ENCODE data around the gene DDX51. TPM values are rescaled to one million over a fixed set of nuclear protein-coding genes. Genes with fewer than 3 reads are reported as not detected.

DDX51 gene
- total RNA-seq, 1 experiment from 2014 or later: 38.1 TPM

- TF ChIP-seq POLR2AphosphoS5 (IDR thresholded peaks at IDR 0.05; ENCODE audit: low read depth, low read length) (no peak), SP1 (IDR thresholded peaks at IDR 0.05; ENCODE audit: low read depth) (no peak), YY1 (IDR thresholded peaks at IDR 0.05; ENCODE audit: extremely low read depth, insufficient replicate concordance, low read depth, low read length) (no peak), POLR2A (IDR thresholded peaks at IDR 0.05; ENCODE audit: borderline replicate concordance, extremely low read depth, insufficient read depth, insufficient read length) (no peak), EGR1 (IDR thresholded peaks at IDR 0.05; ENCODE audit: low read depth) (no peak)
- TF ChIP-seq, protein P1, sequence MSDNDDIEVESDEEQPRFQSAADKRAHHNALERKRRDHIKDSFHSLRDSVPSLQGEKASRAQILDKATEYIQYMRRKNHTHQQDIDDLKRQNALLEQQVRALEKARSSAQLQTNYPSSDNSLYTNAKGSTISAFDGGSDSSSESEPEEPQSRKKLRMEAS (IDR thresholded peaks at IDR 0.05): no peak
Observed at GRCh38 chr12:132106921-132107320, 37.2 kb downstream of the DDX51 start (continued).

DNA sequence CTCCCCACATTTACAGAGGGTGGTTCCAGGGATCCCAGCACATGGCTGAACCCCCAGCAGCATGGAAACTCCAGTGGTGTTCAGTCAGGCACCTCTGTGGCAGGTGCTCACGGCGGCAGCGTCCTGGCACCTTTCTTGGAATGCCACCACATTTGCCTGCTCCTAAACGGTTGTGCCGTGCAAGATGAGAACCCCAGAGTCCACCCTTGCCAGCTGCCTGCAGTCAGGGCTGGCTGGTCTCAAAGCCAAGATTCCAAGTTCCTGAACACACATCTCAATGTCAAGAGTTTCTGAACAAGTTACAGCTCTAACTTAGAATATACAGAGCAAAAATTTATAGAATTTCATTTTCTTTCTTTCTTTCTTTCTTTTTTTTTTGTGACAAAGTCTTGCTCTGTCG, 38.7 kb downstream of the DDX51 start:
- no peak overlapping the region for H2AFZ ChIP-seq (ENCODE audit: low read depth, low read length, poor library complexity, severe bottlenecking)
- no TSS peak for BruUV-seq (replicated peaks)
- H3K4me1 ChIP-seq (ENCODE audit: control insufficient read depth in 1 of 2, insufficient read depth in 2 of 2, low read length in 2 of 2): no peaks in the 10 kb centered on the region
- H3K4me2 ChIP-seq (ENCODE audit: low read length): no peak overlapping the region
- no peak overlapping the region for H3K4me3 ChIP-seq (replicated peaks in 1 of 2; ENCODE audit: low read depth in 1 of 2, low read length in 2 of 2)
- ChIA-PET CTCF (no interaction called here), POLR2A (no interaction called here), RAD21 (ENCODE audit: low non-redundant PET in 1 of 2, low total read pairs in 2 of 2, uncharacterized antibody in 2 of 2, unreplicated experiment in 2 of 2) (no interaction called here)
- H3K9me3 ChIP-seq (ENCODE audit: control insufficient read depth in 1 of 2, insufficient read depth in 1 of 2, low read depth in 1 of 2, low read length in 2 of 2): no peaks in the 10 kb centered on the region
- H3K9ac ChIP-seq (ENCODE audit: low read length): no peak overlapping the region
- no peaks in the 10 kb centered on the region for H3K27me3 ChIP-seq (ENCODE audit: insufficient read depth, low read length)
- intact Hi-C loops (cut with micrococcal nuclease): no loop called here
- no peaks in the 10 kb centered on the region for H3K9me2 ChIP-seq (ENCODE audit: insufficient read depth)
- H3K79me2 ChIP-seq (ENCODE audit: insufficient read depth, low read length): no peaks in the 10 kb centered on the region
- DNase-seq (ENCODE audit: low read depth, low spot score): no peak
- TF ChIP-seq CTCF (IDR thresholded peaks at IDR 0.05 in 2 of 3, conservative IDR thresholded peaks at IDR 0.05 in 1 of 3; ENCODE audit: borderline replicate concordance in 1 of 3, insufficient read depth in 1 of 3, low read depth in 2 of 3, low read length in 2 of 3): no peak
- TF ChIP-seq YY1 (IDR thresholded peaks at IDR 0.05; ENCODE audit: extremely low read depth, insufficient replicate concordance, low read depth, low read length): no peak
- no peak for TF ChIP-seq ZNF274 (IDR thresholded peaks at IDR 0.05; ENCODE audit: low read depth, low read length)
- TF ChIP-seq ZBTB33 (IDR thresholded peaks at IDR 0.05; ENCODE audit: extremely low read depth, insufficient replicate concordance, low read length): no peak
- TF ChIP-seq ZFX (IDR thresholded peaks at IDR 0.05): no peak
- no peak for TF ChIP-seq TCF7L2 (IDR thresholded peaks at IDR 0.05; ENCODE audit: borderline replicate concordance, extremely low read depth, insufficient read depth, insufficient read length)
- no peak for TF ChIP-seq SIN3A (IDR thresholded peaks at IDR 0.05; ENCODE audit: low read depth)
- no peak for TF ChIP-seq CBX3 (IDR thresholded peaks at IDR 0.05; ENCODE audit: low read depth)
- H3K27ac ChIP-seq (ENCODE audit: low read depth, low read length): no peak overlapping the region
- no peak for ATAC-seq
- no peaks in the 10 kb centered on the region for H4K20me1 ChIP-seq (ENCODE audit: insufficient read depth)
- H3K36me3 ChIP-seq (ENCODE audit: control insufficient read depth in 1 of 2, insufficient read depth in 2 of 2, low read length in 2 of 2): 0 out of 4 replicates have a peak, but pooled peaks cover 0 to 3% of the 10 kb centered on the region in 2 experiments

All from HCT116 (cell line).